Pancreas (tissue), 10 donors: ENCODE data around the gene ABCA4. TPM values are rescaled to one million over a fixed set of nuclear protein-coding genes. Genes with fewer than 3 reads are reported as not detected.

Source experiments
- ATAC-seq, 4 donors: fragments of 200-7000 bp; cut with Tn5 transposase; one replicate each; pipeline versions ENCODE4 v1.8.0 to v1.9.1; 2020; ENCODE audit warnings: mild to moderate bottlenecking in 4 of 4, moderate library complexity in 4 of 4
- DNase-seq, 6 donors: peaks; one replicate each; pipeline ENCODE4 v3.0.0-alpha.2; 2020
- FAIRE-seq: peaks from 2 replicates; lab custom pipeline; 2012; peaks lifted over from hg19 to GRCh38; lab: Jason Lieb, UNC
- H3K27ac ChIP-seq, 4 donors: fragments of 200-600 bp; sonication (generic); 1 replicate in 3 of 4; 2 replicates in 1 of 4; pipeline versions ENCODE4 v1.5.0 to v1.8.0; 2020
- H3K27me3 ChIP-seq, 4 donors: fragments of 200-600 bp; one replicate each; pipeline ENCODE4 v1.8.0; 2021
- H3K36me3 ChIP-seq, 3 donors: fragments of 200-600 bp; sonication (generic) in 1 of 3; one replicate each; pipeline versions ENCODE4 v1.5.0 to v1.8.0; 2020 to 2021
- H3K4me1 ChIP-seq, 3 donors: fragments of 200-600 bp; one replicate each; pipeline ENCODE4 v1.8.0; 2021
- H3K4me3 ChIP-seq, 4 donors: fragments of 200-600 bp; sonication (generic) in 2 of 4; one replicate each; pipeline versions ENCODE4 v1.5.0 to v1.8.0; 2020 to 2021
- H3K9me3 ChIP-seq, 4 donors: fragments of 200-600 bp; one replicate each; pipeline ENCODE4 v1.8.0; 2021
- WGBS, 2 donors: extraction: QIAGEN DNeasy Blood & Tissue Kit; methylation state at CpG; one replicate each; pipeline ENCODE4 v1.1.7; 2013; 5-methylcytosine and 5-hydroxymethylcytosine counted together
- intact Hi-C, 3 donors: fragments of 100-400 bp; cut with DNase I; formaldehyde crosslinking; loops; one replicate each; pipeline versions ENCODE4 v1.11.1 to v1.14.2; 2022
- polyA plus RNA-seq, 2 donors: library from polyadenylated mRNA; stranded (reverse); fragments of 200-250 nt; gene quantifications; one replicate each; pipeline ENCODE4 v1.2.3, GENCODE V29; 2013
- total RNA-seq, 6 donors: library from RNA; stranded (reverse); fragmentation: NEBNext Ultra II Directional in 4 of 6; extraction: Animal tissue kit (Norgen Biotek cat#: 25700) in 4 of 6; gene quantifications; one replicate each; pipeline versions ENCODE4 v1.2.1 to v1.2.4, GENCODE V29; 2021 to 2023
- TF ChIP-seq, protein P1 (sequence below), 4 donors: fragments of 200-600 bp; sonication (generic) in 3 of 4; IDR thresholded peaks; one replicate each; pipeline versions ENCODE4 v1.5.0 to v1.8.0; 2021; ENCODE audit warnings: antibody characterized with exemption in 4 of 4
- donor health status: healthy with polysubstance abuse.
- donor health status: DM: no; HTN: no; CAD: no; lungs with moderate emphysema.
- donor health status: DM: no; HTN: no; CAD: no.
- donor health status: control.
- donor health status: control.
- donor health status: Bipolar disorder and iron deficiency.
- donor health status: DM: yes; HTN: yes; CAD: no.
- donor health status: DM: no; HTN: no; CAD: no.
- donor health status: DM: no; HTN: no; CAD: no.
- donor health status: DM: yes; HTN: yes; CAD: no.

The ABCA4 gene
- total and polyA plus RNA-seq, 8 donors, result 0.03 to 0.16 (median 0.14) TPM; not detected in 2

DNA sequence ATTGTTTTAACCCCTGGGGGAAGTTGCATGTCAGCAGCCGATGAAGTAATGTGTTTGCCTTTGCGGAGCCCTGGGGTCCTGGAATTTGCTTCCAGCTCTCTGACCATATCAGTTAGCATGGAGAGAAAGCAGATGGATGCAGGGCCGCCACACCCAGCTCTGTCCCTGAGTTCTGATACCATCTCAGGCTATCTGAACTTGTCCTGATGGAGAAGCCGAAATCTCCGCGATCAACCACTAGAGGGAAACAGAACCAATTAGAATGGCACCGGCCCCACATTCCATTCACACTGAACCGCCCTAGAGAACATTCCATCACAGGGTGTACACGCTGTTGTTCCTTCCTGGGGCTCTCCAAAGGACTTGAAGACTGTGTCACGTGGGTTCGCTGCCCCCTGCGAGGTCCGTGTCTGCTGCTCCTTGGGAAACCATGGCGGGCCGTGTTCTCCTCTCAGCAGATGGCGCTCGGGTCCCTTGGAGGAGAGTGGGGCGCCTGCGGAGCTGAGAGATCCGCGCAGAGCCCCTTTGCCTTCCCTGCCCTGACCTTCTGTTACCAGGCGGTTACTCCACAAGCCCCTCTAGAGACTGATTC, 75.4 kb downstream of the ABCA4 start:
- TF ChIP-seq, protein P1, sequence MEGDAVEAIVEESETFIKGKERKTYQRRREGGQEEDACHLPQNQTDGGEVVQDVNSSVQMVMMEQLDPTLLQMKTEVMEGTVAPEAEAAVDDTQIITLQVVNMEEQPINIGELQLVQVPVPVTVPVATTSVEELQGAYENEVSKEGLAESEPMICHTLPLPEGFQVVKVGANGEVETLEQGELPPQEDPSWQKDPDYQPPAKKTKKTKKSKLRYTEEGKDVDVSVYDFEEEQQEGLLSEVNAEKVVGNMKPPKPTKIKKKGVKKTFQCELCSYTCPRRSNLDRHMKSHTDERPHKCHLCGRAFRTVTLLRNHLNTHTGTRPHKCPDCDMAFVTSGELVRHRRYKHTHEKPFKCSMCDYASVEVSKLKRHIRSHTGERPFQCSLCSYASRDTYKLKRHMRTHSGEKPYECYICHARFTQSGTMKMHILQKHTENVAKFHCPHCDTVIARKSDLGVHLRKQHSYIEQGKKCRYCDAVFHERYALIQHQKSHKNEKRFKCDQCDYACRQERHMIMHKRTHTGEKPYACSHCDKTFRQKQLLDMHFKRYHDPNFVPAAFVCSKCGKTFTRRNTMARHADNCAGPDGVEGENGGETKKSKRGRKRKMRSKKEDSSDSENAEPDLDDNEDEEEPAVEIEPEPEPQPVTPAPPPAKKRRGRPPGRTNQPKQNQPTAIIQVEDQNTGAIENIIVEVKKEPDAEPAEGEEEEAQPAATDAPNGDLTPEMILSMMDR (IDR thresholded peaks at IDR 0.05), result peak; percentile 41 to 54 (median 44)
- WGBS, 2 donors, result 16 to 21% methylated on average over 22 of the region's 22 CpGs
- H3K4me3 ChIP-seq, result peak overlapping the region in 1 of 4 donors; percentile 12
- intact Hi-C loops, result no loop called here
- no peaks in the 10 kb centered on the region for H3K27me3 ChIP-seq
- DNase-seq (peak in 5 of 6 donors; percentile 46 to 72 (median 62)), FAIRE-seq (peak; percentile 43), ATAC-seq (peak; percentile 86 to 94 (median 88))
- H3K9me3 ChIP-seq, result no peaks in the 10 kb centered on the region
- no peaks in the 10 kb centered on the region for H3K36me3 ChIP-seq
- H3K4me1 ChIP-seq, result no peaks in the 10 kb centered on the region
- peak overlapping the region in 1 of 4 donors; percentile 16 for H3K27ac ChIP-seq

DNA sequence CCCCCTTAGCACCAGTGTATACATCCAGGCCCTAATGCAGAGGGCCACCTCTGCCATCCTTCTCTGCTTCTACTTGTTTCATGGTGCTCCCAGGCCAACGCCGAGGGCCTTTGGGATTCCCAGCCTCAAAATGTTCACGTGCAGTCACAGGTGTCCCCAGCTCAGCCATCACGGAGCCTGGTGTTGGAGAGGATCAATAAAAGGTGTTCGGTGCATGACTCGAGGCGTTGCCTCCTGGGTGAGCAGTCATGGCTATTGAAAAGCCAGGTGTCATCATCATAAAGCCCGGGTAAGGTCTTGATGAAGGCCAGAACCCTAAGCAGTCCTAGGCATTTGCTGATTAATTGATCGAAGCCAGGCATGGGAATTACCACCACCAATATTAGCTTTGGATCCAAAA, 76.1 kb downstream of the ABCA4 start:
- Histone ChIP-seq H3K4me1 (no peaks in the 10 kb centered on the region), H3K27ac (peak overlapping the region in 2 of 4 donors; percentile 64 to 71), H3K4me3 (no peak overlapping the region), H3K36me3 (no peaks in the 10 kb centered on the region), H3K9me3 (no peaks in the 10 kb centered on the region), H3K27me3 (no peaks in the 10 kb centered on the region)
- intact Hi-C loops, result loop anchor here in 1 of 3 donors (5.0 kb wide), 1 partner anchor 287 kb away; no protein-coding TSS in a partner anchor
- FAIRE-seq (no peak), ATAC-seq (no peak), DNase-seq (no peak)
- WGBS, 2 donors, result 60 to 70% methylated on average over 9 of the region's 9 CpGs
- TF ChIP-seq, protein P1 (IDR thresholded peaks at IDR 0.05), result no peak

DNA sequence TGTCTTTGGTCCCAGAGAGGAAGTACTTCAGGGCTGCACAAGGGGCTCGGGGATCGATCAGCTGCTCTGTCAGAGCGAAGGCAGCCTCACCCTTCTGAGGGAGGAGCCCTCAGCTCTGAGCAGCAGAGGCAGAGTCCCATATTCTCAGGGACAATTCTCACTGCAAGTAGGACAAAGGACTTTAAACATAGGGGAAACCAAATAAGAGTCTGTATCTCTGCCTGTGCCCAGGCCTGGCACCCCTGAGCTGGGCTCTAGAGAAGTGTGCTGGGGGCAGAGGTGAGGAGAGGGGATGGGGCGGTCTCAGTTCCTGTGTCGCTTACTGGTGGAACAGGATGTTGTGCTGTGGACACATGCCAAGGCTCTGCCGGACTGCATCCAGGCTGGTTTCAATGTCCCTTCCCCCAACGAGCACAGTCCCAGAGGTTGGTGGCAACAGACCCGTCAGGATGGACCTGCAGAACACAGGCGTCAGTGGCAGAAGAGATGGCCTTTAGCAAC, 76.6 kb downstream of the ABCA4 start:
- peak overlapping the region in 2 of 4 donors; percentile 64 to 71 for H3K27ac ChIP-seq
- peak in 4 of 6 donors; percentile 24 to 56 (median 45) for DNase-seq
- H3K9me3 ChIP-seq, result no peaks in the 10 kb centered on the region
- H3K27me3 ChIP-seq, result no peaks in the 10 kb centered on the region
- H3K36me3 ChIP-seq, result no peaks in the 10 kb centered on the region
- WGBS, 2 donors, result 40 to 42% methylated on average over 7 to 9 of the region's 9 CpGs
- H3K4me1 ChIP-seq, result no peaks in the 10 kb centered on the region
- TF ChIP-seq, protein P1 (IDR thresholded peaks at IDR 0.05), result no peak
- H3K4me3 ChIP-seq, result no peak overlapping the region
- peak; percentile 51 to 66 (median 63) for ATAC-seq
- no peak for FAIRE-seq
- intact Hi-C loops, result loop anchor here in 1 of 3 donors (5.0 kb wide), 1 partner anchor 288 kb away; no protein-coding TSS in a partner anchor

DNA sequence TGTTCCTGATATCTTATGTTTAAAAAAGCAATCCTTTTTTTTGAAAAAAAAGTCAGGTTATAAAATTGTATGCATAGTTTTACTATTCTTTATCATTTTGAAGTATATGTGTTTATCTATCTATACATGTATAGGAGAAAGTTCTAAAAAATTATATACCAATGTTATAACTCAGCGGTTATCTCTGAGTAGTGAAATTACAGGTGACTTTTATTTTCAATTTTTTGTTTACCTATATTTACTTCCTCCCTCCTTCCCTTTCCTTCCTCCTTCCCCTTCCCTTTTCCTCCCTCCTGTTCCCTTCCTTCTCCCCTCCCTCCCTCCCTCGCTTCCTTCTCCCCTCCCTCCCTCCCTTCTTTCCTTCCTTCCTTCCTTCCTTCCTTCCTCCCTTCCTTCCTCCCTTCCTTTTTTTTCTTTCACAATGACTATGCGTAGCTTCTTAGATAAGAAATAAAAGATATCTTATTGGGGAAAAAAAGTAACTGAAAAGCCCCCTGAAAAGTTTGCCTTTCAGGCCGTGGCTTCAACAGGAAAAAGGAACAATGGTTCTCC, 77.1 kb downstream of the ABCA4 start:
- no peak for DNase-seq
- no peaks in the 10 kb centered on the region for H3K4me1 ChIP-seq
- no peak overlapping the region for H3K4me3 ChIP-seq
- H3K9me3 ChIP-seq, result no peaks in the 10 kb centered on the region
- TF ChIP-seq, protein P1 (IDR thresholded peaks at IDR 0.05), result no peak
- H3K27me3 ChIP-seq, result no peaks in the 10 kb centered on the region
- intact Hi-C loops, result loop anchor here in 1 of 3 donors (5.0 kb wide), 1 partner anchor 288 kb away; no protein-coding TSS in a partner anchor
- peak; percentile 45 for FAIRE-seq
- WGBS, 2 donors, result 57 to 61% methylated on average over 4 of the region's 4 CpGs
- no peak for ATAC-seq
- peak overlapping the region in 2 of 4 donors; percentile 64 to 71 for H3K27ac ChIP-seq
- H3K36me3 ChIP-seq, result no peaks in the 10 kb centered on the region
